Measurements from ENCODE around the gene KCTD20.
"Not testable (repeated sequence)": the region's sequence is repeated elsewhere in the genome, so short reads cannot be mapped to it uniquely, and the experiment has no call there.

The KCTD20 gene

DNA sequence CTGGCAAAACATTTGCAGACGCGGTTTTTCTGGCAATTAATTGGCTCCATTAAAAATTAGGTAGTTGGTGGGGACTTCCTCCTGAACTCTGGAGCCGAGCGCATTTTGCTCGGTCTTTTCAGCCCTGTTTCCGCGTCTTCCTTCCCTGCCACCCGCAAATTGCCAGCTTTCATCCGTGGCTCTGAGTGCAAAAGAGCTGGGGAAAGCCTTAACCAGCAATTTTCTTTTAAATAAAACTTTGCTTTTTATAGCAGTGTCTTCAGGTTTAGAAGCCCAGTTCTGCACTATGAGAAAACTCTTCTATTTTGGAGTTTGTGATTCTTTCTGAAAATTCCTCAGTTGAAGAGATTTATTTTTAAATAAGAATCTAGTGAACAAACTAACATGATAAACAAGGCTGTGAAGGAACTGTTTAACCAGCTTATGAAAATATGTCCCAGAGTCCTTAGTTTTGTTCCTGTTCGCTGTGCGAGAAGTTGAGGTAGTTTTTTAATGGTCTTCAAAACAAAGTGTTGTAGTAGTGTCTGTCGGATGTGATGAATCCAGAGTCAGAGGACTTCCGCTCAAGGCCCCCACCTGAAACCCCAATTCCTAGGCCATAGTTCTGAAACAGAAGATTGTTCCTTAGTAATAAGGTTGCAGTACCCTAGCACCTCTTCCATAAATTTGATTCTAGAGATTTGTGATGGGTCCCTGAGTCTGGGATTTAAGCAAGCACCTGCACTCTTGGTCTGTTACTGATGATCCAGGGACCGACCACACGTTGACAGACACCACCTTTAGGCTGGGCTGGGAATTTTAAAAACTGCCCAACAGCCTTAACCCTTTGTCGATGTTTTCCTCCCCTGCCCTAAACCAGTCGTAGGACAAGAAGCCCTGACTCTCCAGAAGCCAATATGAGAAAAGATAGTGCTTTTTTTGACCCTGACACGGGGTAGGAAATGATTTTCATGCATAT lies 950 bp downstream of the KCTD20 start:
- peak; percentile 58 for DNase-seq (ENCODE audit: low spot score)

DNA sequence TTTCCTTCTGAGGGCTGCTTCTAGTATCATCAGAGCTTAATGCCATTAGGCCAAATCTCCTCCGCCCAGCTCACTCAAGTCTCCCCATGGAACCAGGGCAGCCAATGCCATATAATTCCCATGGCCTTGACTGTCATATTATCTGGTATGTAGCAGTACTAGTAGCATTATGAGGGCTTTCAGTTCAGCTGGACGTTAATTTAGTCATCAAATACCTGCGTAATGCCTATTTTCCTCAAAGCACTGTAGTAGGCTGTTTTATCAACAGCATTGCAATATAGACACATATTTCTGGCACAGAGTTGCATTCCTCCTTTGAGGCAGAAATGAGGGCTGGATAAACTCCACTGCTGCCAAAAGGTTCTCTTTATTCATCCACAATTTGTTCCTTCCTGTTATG lies 1.7 kb downstream of the KCTD20 start:
- no peak for DNase-seq (ENCODE audit: low spot score)

DNA sequence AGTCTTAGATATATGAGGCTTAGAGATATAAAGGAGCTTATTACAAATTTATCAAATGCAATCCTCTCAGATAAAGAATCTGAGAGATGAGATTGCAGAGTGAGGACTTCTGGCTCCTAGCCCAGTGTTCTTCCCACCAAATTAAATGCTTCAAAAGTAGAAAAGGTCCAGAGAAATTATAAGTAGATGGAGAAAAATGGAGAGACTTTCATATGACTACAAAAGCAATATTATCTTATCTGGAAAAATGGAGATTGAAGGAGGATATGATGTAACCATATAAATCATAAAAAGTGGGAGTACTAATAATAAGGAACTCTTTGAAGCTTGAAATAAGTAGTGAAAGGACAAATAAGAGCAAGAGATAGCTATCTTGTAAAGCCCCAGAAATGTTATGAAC lies 2.8 kb downstream of the KCTD20 start:
- no peak for DNase-seq (ENCODE audit: low spot score)

- DNase-seq (ENCODE audit: low spot score) = not testable (repeated sequence)
Measured at GRCh38 chr6:36449173-36449572, 6.4 kb downstream of the KCTD20 start.

GRCh38 chr6:36452897-36453296 lies 10.1 kb downstream of the KCTD20 start:
- not testable (repeated sequence) for DNase-seq (ENCODE audit: low spot score)

DNA sequence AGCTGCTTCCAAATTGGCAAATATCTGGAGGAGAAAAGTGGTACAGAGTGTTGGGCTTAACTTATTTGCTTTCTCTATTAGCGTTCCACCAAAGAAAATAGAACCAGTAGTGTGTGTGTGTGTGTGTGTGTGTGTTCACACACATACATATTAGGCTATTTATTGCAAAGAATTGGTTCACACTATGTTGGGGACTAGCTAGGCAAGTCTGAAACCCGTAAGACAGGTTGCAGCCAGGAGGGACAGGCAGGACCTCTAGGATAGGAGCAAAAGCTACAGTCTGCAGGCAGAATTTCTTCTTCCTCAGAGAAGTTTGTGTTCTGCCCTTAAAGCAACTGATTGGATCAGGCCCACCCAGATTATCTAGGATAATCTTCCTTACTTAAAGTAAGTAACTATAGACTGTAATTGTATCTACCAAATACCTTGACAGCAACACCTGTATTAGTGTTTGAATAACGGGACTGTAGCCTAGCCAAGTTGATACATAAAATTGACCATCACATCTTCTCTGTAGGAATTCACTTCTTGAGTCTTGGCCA lies 12.8 kb downstream of the KCTD20 start:
- DNase-seq (ENCODE audit: low spot score) = no peak

DNA sequence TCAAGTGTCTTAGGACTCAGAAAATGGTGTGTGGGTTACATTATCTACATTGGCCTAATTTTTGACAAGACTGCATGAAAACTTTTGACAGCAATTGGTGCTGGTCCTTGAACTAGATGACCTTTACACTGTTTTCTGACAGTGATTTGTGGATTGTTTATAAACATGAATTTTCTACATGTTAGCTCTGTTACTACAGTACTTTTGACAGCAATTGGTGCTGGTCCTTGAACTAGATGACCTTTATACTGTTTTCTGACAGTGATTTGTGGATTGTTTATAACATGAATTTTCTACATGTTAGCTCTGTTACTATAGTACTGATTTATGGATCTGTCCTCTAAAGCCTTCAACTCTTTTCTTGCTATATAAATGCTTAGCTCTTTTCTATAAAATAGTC lies 16.7 kb downstream of the KCTD20 start:
- no peak for DNase-seq (ENCODE audit: low spot score)

GRCh38 chr6:36460916-36461315 lies 18.1 kb downstream of the KCTD20 start:
- DNase-seq (ENCODE audit: low spot score) = no peak

GRCh38 chr6:36461646-36462045 lies 18.8 kb downstream of the KCTD20 start:
- DNase-seq (ENCODE audit: low spot score) = no peak

GRCh38 chr6:36463676-36464075 lies 20.9 kb downstream of the KCTD20 start:
- no peak for DNase-seq (ENCODE audit: low spot score)

GRCh38 chr6:36464233-36464632 lies 21.4 kb downstream of the KCTD20 start:
- no peak for DNase-seq (ENCODE audit: low spot score)

DNA sequence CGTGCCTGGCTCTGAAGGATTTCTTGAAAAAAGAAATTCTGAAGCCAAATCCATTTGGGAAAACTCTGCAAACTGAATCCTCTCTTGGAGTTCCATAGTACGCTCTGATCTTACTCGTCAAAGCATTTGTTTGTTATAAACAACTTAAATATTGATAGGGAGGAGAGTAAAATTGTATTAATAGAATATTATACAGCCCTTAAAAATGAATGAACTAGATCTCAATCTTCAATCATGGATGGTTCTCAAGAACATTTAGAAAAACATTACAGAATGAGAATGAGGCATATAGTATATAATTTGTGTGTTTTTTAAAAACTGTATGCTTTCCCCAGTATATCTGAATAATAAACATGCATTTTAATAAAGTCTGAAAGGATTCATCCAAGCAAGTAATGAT lies 24.8 kb downstream of the KCTD20 start:
- DNase-seq (ENCODE audit: low spot score) = no peak

DNA sequence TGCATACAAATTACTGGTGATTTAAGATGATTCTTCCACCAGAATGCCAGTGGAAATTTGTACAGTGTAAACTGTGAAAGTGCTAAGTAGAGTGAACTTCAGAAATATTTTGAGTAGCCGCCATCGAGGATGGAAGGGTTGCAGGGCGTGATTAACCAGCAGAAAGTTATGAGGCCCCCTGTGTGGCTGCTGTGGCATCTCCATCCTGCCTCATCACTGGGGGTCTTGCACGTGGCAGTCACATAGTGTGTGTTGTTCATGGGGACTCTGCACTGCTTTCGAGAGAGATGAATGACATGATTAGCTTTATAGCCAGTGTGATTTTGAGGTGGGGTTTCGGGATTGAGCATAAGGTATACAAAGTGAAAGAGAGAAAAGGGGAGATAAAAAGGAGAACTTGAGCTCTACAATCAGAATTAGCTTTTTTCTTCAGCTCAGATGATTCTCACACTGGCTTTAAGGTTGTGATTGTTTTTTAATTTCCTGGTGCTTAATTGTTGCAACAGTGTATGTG lies 26.4 kb downstream of the KCTD20 start:
- no peak for DNase-seq (ENCODE audit: low spot score)

- DNase-seq (ENCODE audit: low spot score) = no peak
Measured at GRCh38 chr6:36469946-36470345, 27.1 kb downstream of the KCTD20 start.

GRCh38 chr6:36478051-36478526 lies 35.3 kb downstream of the KCTD20 start:
- DNase-seq (ENCODE audit: low spot score) = no peak

GRCh38 chr6:36479256-36479655 lies 36.5 kb downstream of the KCTD20 start:
- no peak for DNase-seq (ENCODE audit: low spot score)

GRCh38 chr6:36483326-36483725 lies 40.5 kb downstream of the KCTD20 start:
- not testable (repeated sequence) for DNase-seq (ENCODE audit: low spot score)

DNA sequence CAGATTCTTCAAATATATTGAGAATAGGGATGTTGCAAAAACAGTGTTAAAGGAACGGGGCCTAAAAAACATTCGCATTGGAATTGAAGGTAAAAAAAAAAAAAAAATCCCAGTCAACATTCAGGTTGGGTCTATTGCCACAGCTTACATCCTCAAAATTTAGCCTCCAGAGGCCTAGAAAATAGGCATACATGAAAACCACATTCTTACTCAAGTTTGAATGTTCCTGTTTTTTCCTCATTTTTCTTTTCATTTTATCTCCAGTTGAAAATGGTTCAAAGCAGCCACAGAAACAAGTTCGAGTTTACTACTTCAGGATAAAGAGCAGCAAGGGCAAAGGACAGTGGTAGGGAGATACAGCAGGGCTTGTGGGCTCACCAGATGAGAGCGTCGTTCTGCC lies 41.9 kb downstream of the KCTD20 start:
- no peak for DNase-seq (ENCODE audit: low spot score)

- DNase-seq (ENCODE audit: low spot score) = no peak
Measured at GRCh38 chr6:36487698-36488097, 44.9 kb downstream of the KCTD20 start.

DNA sequence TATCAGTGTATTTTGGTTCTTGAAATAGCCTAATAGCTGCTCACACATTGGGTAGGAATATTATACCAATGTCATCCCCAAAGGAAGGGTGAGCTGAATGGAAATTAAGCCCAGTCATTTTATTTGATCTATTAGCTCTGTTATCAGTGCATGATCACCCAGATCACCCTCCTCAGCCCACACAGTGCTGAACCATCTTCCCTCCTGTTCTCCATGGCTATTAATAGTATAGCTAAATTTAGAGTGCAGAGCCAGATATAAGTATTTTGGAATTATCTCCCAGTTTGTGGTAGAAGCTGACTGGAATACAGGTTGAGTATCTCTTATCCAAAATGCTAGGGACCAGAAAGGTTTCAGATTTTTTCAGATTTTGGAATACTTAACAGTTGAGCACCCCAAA lies 45.4 kb downstream of the KCTD20 start:
- DNase-seq (ENCODE audit: low spot score) = no peak

GRCh38 chr6:36489426-36489825 lies 46.6 kb downstream of the KCTD20 start:
- no peak for DNase-seq (ENCODE audit: low spot score)

DNA sequence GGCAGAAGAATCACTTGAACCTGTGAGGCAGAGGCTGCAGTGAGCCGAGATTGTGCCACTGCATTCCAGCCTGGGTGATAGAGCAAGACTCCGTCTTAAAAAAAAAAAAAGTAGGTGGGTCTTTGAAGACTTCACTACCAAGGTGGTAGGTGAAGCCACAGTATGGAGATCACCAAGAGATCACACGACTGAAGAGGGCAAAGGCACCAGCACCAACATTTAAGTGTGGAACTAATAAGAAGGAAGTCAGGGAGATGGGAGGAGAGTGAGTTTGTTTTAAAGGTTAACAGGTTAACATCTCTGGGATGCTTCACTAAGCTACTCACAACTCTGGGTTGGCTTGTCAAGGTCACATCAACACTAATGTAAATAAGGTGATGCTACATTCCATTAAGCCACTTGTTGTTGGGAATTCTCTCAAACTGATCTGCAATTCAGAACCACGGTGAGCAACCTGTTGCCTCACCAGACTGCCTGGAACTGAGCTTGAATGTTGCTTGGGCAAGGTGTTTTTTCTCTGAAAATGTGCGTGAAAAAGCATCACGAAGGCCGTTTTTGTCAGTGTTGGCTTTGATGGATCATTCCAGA lies 48.7 kb downstream of the KCTD20 start:
- no peak for DNase-seq (ENCODE audit: low spot score)
